GM23338 (cell line): Measurements from ENCODE around the gene ZFHX3. TPM values are rescaled to one million over a fixed set of nuclear protein-coding genes. Genes with fewer than 3 reads are reported as not detected.

Experiments
- ATAC-seq: fragments of 200-7000 bp; cut with Tn5 transposase; 3 replicates; pipeline ENCODE4 v1.9.1; 2020
- DNase-seq: peaks from one replicate; pipeline ENCODE4 v3.0.0-alpha.2; 2015; ENCODE audit warnings: low spot score
- H2AFZ ChIP-seq: fragments of 200-600 bp; sonication (generic); 2 replicates; pipeline ENCODE4 v1.8.0; 2016; ENCODE audit warnings: antibody characterized with exemption, mild to moderate bottlenecking, moderate library complexity
- H3F3A ChIP-seq: fragments of 200-600 bp; sonication (generic); replicated peaks from 2 replicates; pipeline ENCODE4 v1.8.0; 2017; ENCODE audit warnings: antibody characterized with exemption, mixed run types, low read depth
- H3K27ac ChIP-seq: fragments of 200-600 bp; sonication (generic); 2 replicates; pipeline ENCODE4 v1.6.1; 2016; ENCODE audit warnings: low read depth
- H3K27me3 ChIP-seq: fragments of 200-600 bp; sonication (generic); 2 replicates; pipeline ENCODE4 v1.8.0; 2016; ENCODE audit warnings: mild to moderate bottlenecking, mixed run types, moderate library complexity; ENCODE audit not compliant: insufficient read depth
- H3K36me3 ChIP-seq: fragments of 200-600 bp; sonication (generic); 2 replicates; pipeline ENCODE4 v1.8.0; 2016; ENCODE audit warnings: mild to moderate bottlenecking; ENCODE audit not compliant: insufficient read depth
- H3K4me1 ChIP-seq: fragments of 200-600 bp; sonication (generic); 2 replicates; pipeline ENCODE4 v1.8.0; 2016; ENCODE audit warnings: mild to moderate bottlenecking, moderate library complexity; ENCODE audit not compliant: insufficient read depth
- H3K4me2 ChIP-seq: fragments of 200-600 bp; sonication (generic); 2 replicates; pipeline ENCODE4 v1.7.1; 2017; ENCODE audit warnings: mixed run types
- H3K4me3 ChIP-seq: fragments of 200-600 bp; sonication (generic); 2 replicates; pipeline ENCODE4 v1.6.1; 2016; ENCODE audit warnings: mixed run types
- H3K79me2 ChIP-seq: fragments of 200-600 bp; sonication (generic); replicated peaks from 2 replicates; pipeline ENCODE4 v1.8.0; 2017; ENCODE audit warnings: mild to moderate bottlenecking; ENCODE audit not compliant: insufficient read depth
- H3K9me2 ChIP-seq: fragments of 200-600 bp; sonication (generic); 2 replicates; pipeline ENCODE4 v1.8.0; 2017; ENCODE audit not compliant: insufficient read depth
- H4K20me1 ChIP-seq: fragments of 200-600 bp; sonication (generic); replicated peaks from 2 replicates; pipeline ENCODE4 v1.8.0; 2017; ENCODE audit warnings: mild to moderate bottlenecking; ENCODE audit not compliant: insufficient read depth
- H3K27ac Mint-ChIP-seq: 2 replicates; pipeline ENCODE4 v1.8.0; 2020; ENCODE audit warnings: inconsistent platforms, mild to moderate bottlenecking, moderate library complexity, mixed read lengths
- H3K27me3 Mint-ChIP-seq: 3 replicates; pipeline ENCODE4 v1.8.0; 2022; ENCODE audit warnings: low read depth, mild to moderate bottlenecking, moderate library complexity, mixed read lengths, inconsistent platforms; ENCODE audit not compliant: insufficient read depth, poor library complexity
- H3K36me3 Mint-ChIP-seq: 3 replicates; pipeline ENCODE4 v1.8.0; 2021; ENCODE audit warnings: low read depth, mild to moderate bottlenecking, inconsistent platforms, moderate library complexity, mixed read lengths
- H3K4me1 Mint-ChIP-seq: 3 replicates; pipeline ENCODE4 v1.8.0; 2020; ENCODE audit warnings: mild to moderate bottlenecking, inconsistent platforms, mixed read lengths
- H3K4me3 Mint-ChIP-seq: 3 replicates; pipeline ENCODE4 v1.8.0; 2021; ENCODE audit warnings: moderate library complexity, mild to moderate bottlenecking, inconsistent platforms, mixed read lengths
- H3K9me3 Mint-ChIP-seq: 3 replicates; pipeline ENCODE4 v1.8.0; 2020; ENCODE audit warnings: moderate library complexity, mild to moderate bottlenecking, inconsistent platforms, mixed read lengths
- EZH2phosphoT487 ChIP-seq: fragments of 200-600 bp; sonication (generic); IDR thresholded peaks from one replicate; pipeline ENCODE4 v1.8.1; 2018; ENCODE audit warnings: antibody characterized with exemption; ENCODE audit not compliant: unreplicated experiment
- STAT1 ChIP-seq: IDR thresholded peaks from one replicate; pipeline ENCODE4 v1.6.1; 2016; ENCODE audit warnings: antibody characterized with exemption; ENCODE audit not compliant: unreplicated experiment
- polyA plus RNA-seq: library from polyadenylated mRNA; unstranded; fragments of >200 nt; fragmentation: Nextera tagmentation; extraction: Ambion mirVana; gene quantifications from 2 replicates; pipeline ENCODE4 v1.2.1, GENCODE V29; 2016
- total RNA-seq: library from RNA; depleted of rRNA; stranded (reverse); fragments of >200 nt; shearing (Covaris generic); gene quantifications from 2 replicates; pipeline ENCODE4 v1.2.3, GENCODE V29; 2014
- TF ChIP-seq, protein P1 (sequence below): fragments of 250-450 bp; sonication (Bioruptor Pico); IDR thresholded peaks from 2 replicates; pipeline ENCODE4 v1.5.0; 2020; ENCODE audit warnings: mild to moderate bottlenecking, moderate library complexity
- TF ChIP-seq, protein P2 (sequence below): IDR thresholded peaks from 2 replicates; pipeline ENCODE4 v1.6.1; 2016; ENCODE audit warnings: antibody characterized with exemption
- TF ChIP-seq, protein P3 (sequence below), 2 experiments: fragments of 200-600 bp in 1 of 2; sonication (generic) in 1 of 2; conservative IDR thresholded peaks; 2 replicates each; pipeline versions ENCODE4 v1.5.1 to v1.6.1; 2016 to 2017; ENCODE audit warnings: antibody characterized with exemption in 2 of 2, low read depth in 2 of 2, mild to moderate bottlenecking in 2 of 2, moderate library complexity in 1 of 2

Gene ZFHX3
- total and polyA plus RNA-seq, 2 experiments from 2014 or later: 1.0 to 1.5 TPM

DNA sequence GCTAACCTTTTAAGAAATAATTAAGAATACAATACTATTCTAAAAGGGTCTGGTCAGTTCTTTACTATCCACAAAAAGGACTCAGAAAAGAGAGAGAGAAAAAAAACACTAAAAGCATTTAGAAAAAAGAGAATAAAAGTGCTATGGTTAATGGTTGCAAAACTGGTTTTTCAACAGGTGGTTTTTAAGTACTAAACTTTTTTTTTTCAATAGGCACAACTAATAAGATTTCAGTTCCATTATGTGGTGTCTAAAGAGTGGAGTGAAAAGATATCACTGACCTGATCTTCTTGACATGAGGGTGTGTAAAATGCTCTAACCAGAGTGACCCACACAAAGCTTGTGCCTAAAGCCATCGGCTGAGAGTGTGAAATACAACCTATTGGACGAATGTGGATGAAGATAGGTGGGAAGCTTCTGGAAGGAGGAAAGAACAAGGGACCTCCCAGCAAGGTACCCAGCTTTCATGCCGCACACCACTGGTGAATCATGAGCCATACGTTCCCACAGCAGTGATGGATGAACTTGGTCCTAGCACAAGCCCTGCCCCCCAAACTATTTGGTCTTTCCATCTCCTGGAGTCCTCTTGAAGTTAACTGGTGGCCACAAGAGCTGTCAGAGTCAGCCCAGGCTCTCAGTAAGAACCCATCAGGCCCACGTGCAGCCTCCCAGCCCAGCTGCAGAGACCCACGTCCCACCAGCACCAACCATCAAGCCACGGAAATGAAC is 103.0 kb downstream of the ZFHX3 start (continued):
- TF ChIP-seq, protein P1, sequence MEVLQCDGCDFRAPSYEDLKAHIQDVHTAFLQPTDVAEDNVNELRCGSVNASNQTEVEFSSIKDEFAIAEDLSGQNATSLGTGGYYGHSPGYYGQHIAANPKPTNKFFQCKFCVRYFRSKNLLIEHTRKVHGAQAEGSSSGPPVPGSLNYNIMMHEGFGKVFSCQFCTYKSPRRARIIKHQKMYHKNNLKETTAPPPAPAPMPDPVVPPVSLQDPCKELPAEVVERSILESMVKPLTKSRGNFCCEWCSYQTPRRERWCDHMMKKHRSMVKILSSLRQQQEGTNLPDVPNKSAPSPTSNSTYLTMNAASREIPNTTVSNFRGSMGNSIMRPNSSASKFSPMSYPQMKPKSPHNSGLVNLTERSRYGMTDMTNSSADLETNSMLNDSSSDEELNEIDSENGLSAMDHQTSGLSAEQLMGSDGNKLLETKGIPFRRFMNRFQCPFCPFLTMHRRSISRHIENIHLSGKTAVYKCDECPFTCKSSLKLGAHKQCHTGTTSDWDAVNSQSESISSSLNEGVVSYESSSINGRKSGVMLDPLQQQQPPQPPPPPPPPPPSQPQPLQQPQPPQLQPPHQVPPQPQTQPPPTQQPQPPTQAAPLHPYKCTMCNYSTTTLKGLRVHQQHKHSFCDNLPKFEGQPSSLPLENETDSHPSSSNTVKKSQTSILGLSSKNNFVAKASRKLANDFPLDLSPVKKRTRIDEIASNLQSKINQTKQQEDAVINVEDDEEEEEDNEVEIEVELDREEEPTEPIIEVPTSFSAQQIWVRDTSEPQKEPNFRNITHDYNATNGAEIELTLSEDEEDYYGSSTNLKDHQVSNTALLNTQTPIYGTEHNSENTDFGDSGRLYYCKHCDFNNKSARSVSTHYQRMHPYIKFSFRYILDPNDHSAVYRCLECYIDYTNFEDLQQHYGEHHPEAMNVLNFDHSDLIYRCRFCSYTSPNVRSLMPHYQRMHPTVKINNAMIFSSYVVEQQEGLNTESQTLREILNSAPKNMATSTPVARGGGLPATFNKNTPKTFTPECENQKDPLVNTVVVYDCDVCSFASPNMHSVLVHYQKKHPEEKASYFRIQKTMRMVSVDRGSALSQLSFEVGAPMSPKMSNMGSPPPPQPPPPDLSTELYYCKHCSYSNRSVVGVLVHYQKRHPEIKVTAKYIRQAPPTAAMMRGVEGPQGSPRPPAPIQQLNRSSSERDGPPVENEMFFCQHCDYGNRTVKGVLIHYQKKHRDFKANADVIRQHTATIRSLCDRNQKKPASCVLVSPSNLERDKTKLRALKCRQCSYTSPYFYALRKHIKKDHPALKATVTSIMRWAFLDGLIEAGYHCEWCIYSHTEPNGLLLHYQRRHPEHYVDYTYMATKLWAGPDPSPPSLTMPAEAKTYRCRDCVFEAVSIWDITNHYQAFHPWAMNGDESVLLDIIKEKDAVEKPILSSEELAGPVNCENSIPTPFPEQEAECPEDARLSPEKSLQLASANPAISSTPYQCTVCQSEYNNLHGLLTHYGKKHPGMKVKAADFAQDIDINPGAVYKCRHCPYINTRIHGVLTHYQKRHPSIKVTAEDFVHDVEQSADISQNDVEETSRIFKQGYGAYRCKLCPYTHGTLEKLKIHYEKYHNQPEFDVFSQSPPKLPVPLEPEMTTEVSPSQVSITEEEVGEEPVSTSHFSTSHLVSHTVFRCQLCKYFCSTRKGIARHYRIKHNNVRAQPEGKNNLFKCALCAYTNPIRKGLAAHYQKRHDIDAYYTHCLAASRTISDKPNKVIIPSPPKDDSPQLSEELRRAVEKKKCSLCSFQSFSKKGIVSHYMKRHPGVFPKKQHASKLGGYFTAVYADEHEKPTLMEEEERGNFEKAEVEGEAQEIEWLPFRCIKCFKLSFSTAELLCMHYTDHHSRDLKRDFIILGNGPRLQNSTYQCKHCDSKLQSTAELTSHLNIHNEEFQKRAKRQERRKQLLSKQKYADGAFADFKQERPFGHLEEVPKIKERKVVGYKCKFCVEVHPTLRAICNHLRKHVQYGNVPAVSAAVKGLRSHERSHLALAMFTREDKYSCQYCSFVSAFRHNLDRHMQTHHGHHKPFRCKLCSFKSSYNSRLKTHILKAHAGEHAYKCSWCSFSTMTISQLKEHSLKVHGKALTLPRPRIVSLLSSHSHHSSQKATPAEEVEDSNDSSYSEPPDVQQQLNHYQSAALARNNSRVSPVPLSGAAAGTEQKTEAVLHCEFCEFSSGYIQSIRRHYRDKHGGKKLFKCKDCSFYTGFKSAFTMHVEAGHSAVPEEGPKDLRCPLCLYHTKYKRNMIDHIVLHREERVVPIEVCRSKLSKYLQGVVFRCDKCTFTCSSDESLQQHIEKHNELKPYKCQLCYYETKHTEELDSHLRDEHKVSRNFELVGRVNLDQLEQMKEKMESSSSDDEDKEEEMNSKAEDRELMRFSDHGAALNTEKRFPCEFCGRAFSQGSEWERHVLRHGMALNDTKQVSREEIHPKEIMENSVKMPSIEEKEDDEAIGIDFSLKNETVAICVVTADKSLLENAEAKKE (CRISPR knock-in tag): no peak
- TF ChIP-seq EZH2phosphoT487: no peak
- TF ChIP-seq, protein P2, sequence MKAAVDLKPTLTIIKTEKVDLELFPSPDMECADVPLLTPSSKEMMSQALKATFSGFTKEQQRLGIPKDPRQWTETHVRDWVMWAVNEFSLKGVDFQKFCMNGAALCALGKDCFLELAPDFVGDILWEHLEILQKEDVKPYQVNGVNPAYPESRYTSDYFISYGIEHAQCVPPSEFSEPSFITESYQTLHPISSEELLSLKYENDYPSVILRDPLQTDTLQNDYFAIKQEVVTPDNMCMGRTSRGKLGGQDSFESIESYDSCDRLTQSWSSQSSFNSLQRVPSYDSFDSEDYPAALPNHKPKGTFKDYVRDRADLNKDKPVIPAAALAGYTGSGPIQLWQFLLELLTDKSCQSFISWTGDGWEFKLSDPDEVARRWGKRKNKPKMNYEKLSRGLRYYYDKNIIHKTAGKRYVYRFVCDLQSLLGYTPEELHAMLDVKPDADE: no peak

DNA sequence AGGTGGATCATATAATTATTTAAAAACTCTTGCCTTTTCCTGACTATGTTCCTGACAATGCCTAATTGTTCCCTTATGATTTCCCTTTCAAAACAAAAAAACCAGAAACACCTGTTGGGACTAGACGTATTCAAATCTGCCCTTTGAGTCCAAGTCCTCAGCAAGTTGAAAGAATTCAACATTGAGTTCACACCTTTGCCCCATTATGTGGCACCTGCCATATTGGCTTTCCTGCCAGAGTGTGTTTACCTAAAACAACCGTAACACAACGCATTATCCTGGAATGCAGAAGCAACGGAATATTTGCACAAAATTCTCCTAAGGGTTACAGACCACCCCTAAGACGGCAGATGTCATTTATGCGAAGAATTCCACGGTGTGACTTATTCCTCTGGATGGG is 105.9 kb downstream of the ZFHX3 start:
- no peaks in the 10 kb centered on the region for H3K9me2 ChIP-seq
- H3K27ac ChIP-seq: no peak overlapping the region
- Mint-ChIP-seq H3K9me3 (no peaks in the 10 kb centered on the region), H3K4me3 (no peak overlapping the region), H3K27me3 (peaks cover 3% of the 10 kb centered on the region), H3K4me1 (peaks cover 32% of the 10 kb centered on the region), H3K36me3 (no peaks in the 10 kb centered on the region), H3K27ac (no peak overlapping the region)
- H3K4me1 ChIP-seq: peaks cover 14% of the 10 kb centered on the region
- H3F3A ChIP-seq: no peaks in the 10 kb centered on the region
- H4K20me1 ChIP-seq: no peaks in the 10 kb centered on the region
- no peak for ATAC-seq
- no peaks in the 10 kb centered on the region for H3K79me2 ChIP-seq
- H3K4me3 ChIP-seq: no peak overlapping the region
- no peaks in the 10 kb centered on the region for H3K36me3 ChIP-seq
- no peaks in the 10 kb centered on the region for H3K27me3 ChIP-seq
- H3K4me2 ChIP-seq: no peak overlapping the region
- H2AFZ ChIP-seq: no peak overlapping the region
- DNase-seq: no peak
- no peak for TF ChIP-seq STAT1
- TF ChIP-seq, protein P1 (CRISPR knock-in tag): no peak
- TF ChIP-seq, protein P3, sequence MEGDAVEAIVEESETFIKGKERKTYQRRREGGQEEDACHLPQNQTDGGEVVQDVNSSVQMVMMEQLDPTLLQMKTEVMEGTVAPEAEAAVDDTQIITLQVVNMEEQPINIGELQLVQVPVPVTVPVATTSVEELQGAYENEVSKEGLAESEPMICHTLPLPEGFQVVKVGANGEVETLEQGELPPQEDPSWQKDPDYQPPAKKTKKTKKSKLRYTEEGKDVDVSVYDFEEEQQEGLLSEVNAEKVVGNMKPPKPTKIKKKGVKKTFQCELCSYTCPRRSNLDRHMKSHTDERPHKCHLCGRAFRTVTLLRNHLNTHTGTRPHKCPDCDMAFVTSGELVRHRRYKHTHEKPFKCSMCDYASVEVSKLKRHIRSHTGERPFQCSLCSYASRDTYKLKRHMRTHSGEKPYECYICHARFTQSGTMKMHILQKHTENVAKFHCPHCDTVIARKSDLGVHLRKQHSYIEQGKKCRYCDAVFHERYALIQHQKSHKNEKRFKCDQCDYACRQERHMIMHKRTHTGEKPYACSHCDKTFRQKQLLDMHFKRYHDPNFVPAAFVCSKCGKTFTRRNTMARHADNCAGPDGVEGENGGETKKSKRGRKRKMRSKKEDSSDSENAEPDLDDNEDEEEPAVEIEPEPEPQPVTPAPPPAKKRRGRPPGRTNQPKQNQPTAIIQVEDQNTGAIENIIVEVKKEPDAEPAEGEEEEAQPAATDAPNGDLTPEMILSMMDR (conservative IDR thresholded peaks at IDR 0.05; ENCODE audit: low read depth in 2 of 2): no peak
